LHCN-M2 (cell line): Measurements from ENCODE around the gene RAP1GDS1. TPM values are rescaled to one million over a fixed set of nuclear protein-coding genes. Genes with fewer than 3 reads are reported as not detected.

Experiments used
- DNase-seq: peaks from one replicate; pipeline ENCODE4 v3.0.0-alpha.2; 2012; ENCODE audit warnings: low read depth
- total RNA-seq: library from RNA; depleted of rRNA; stranded (reverse); fragments of >200 nt; gene quantifications from 2 replicates; pipeline ENCODE4 v1.2.3, GENCODE V29; 2014; rRNA removed

Gene RAP1GDS1
- total RNA-seq, 1 experiment from 2014 or later, result 116 TPM

DNA sequence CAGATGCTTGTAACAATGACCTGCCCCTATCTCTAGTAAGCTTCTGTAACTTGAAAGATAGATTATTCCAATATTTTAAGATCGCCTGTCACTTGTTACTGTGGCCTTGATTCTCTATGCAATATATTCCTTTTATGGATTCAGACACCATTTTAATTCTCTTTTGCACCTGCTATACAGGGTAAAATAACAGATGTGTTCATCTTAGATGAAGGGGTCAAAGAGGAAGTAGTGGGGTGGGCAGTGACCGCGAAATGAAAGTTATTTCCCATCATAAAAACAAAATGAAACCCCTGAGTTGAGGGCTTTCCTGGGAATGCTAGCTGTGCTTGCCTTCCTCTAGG lies 221.3 kb downstream of the RAP1GDS1 start:
- no peak for DNase-seq

DNA sequence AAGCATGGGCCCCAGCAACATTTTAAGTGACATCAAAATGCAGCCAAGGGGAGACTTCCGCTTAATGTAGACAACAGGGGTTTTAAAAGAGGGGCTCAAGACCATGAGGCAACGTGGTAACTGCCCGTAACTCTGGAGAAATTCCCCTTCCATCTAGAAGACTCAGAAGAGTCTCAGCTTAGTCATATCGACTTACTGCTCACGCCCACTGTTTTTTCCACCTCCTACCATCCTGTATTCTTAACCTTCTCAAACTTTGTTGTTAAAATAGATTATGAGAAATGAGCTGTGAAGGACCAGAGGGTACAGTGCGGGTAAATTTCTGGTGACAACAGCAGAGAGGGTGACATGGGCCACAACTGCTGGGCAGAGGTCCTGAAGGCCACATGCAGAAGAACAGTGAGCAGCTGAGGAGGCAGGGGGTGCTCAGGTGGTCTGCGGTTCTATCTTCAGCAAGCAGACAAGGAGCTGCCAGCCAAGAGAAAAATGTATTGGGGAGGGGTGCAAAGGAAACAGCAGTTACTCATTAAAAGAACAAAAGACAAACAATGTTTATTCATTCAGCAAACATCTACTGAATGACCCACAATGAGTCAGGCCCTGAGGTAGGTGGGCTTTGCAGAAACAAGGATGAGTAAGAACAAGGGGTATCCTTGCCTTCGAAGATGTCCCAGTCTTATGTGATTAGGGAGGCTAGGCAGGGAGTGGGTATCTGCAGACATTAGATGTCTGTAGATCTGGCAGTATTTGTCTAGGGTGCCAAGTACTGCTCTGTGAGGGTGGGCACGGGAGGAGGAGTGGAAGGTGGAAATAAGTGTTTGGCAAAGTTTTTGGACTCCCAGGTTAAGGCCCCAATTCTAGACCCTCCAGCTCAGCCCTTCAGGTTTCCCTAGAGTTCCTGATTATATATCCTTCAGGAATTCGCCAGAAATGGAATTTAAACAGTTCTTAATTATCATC lies 221.9 kb downstream of the RAP1GDS1 start:
- DNase-seq, result peak; percentile 42

- no peak for DNase-seq
Observed at GRCh38 chr4:98484031-98484430, 222.8 kb downstream of the RAP1GDS1 start.

DNA sequence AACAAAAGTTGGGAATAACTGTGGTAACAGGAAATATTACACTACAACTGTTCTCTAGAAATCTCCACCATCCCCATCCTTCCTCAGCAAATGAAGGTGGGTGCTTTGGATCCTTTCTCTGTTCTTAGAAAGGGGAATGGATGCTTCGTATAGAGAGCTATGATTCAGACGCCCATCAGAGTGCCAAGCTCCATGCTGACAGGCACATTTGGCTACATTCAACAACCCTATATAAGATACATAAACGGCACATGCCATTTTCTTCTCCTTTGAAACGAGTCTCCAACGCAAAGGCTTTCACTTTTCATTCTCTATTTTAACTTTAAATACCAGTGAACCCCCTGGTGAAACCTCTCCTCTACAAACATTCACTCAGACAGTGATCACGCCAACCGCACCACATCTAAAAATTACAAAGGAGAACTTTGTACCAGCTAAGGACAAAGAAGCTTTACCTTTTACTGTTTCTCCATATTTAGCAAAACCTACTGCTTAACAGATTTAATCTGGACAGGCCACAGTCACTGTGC lies 224.7 kb downstream of the RAP1GDS1 start:
- no peak for DNase-seq

DNA sequence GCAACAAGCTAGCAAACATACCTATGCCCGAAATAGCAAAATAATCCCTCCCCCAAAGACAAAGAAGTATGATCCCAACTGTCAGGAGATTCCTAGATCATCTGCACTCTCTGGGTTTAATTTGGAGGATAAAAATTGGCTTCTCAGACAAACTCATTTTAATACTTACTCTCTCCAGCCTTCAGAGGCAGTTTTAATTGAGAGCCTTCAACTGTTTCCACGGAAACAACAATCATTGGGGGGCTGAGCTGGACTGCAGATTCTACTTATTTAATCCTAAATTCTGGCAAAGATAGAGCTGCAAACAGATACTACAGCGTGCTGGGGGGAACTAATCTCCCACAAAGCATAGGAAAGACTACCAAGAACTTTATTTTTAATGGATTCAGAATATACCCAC lies 229.1 kb downstream of the RAP1GDS1 start:
- no peak for DNase-seq

DNA sequence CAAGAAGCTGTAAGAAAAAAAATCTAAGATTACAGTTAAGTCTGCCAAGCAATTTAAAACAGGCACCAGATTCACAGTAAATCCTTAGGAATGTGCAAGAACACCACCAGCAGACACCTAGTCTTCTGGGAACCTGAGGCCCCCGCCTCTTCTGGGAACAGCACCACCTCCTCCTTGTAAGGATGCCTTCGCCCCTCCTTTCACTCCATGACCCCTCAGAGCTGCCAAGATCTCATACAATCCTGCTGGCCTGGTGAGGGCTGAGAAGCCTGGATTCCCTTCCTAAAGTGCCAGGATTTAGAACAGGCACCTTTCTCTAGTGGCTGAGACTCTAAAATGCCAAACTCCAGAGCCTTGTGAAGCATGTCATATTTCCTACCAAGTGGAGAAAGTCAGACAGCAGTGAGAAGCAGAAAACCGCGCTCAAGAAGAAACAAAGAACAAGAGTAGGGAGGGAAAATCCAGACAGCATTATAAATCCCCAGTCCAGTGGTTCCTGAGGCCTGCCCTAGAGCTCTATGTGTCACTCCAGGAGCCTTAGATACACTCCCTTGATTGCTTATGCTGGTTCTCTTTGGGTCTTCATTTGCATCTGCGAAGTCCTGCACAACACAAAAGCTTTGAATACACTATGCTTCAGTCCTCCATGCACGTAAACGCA lies 230.8 kb downstream of the RAP1GDS1 start:
- DNase-seq, result no peak

GRCh38 chr4:98493296-98493695 lies 232.1 kb downstream of the RAP1GDS1 start:
- no peak for DNase-seq

Other genes starting within 250 kb of the RAP1GDS1 start
- 0.11 TPM in 1 of 2 replicates, not detected in the other for gene STPG2, start 117.9 kb upstream of the RAP1GDS1 start, total RNA-seq